DND-41 (cell line): Measurements from ENCODE around the gene RNF151.
A peak's percentile ranks its signal among the peaks of the same experiment; 100 is the strongest.

Experiments used
- ATAC-seq: fragments of 200-7000 bp; cut with Tn5 transposase; 3 replicates; pipeline ENCODE4 v1.9.1; 2021; ENCODE audit warnings: low read depth; ENCODE audit not compliant: insufficient read depth
- DNase-seq: peaks from one replicate; pipeline ENCODE4 v3.0.0-alpha.2; 2020
- H2AFZ ChIP-seq: 2 replicates; pipeline ENCODE4 v1.6.0; 2012; ENCODE audit warnings: low read depth, low read length
- H3K27ac ChIP-seq: 2 replicates; pipeline ENCODE4 v1.5.1; 2012; ENCODE audit warnings: low read length, inconsistent platforms
- H3K27me3 ChIP-seq: fragments of 200-600 bp; sonication (generic); 2 replicates; pipeline ENCODE4 v1.6.0; 2012; ENCODE audit warnings: low read length, mild to moderate bottlenecking, inconsistent platforms; ENCODE audit not compliant: insufficient read depth, poor library complexity
- H3K36me3 ChIP-seq: 2 replicates; pipeline ENCODE4 v1.5.1; 2012; ENCODE audit warnings: low read length, inconsistent platforms; ENCODE audit not compliant: insufficient read depth
- H3K4me1 ChIP-seq: 2 replicates; pipeline ENCODE4 v1.5.1; 2012; ENCODE audit warnings: mild to moderate bottlenecking, low read length; ENCODE audit not compliant: insufficient read depth
- H3K4me2 ChIP-seq: 2 replicates; pipeline ENCODE4 v1.6.0; 2012; ENCODE audit warnings: mild to moderate bottlenecking, moderate library complexity, low read length, inconsistent platforms; ENCODE audit not compliant: insufficient read depth
- H3K4me3 ChIP-seq, 2 experiments: fragments of 200-600 bp in 1 of 2; shearing (Covaris generic) in 1 of 2; 2 replicates each; pipeline ENCODE4 v1.5.1; 2012 to 2016; ENCODE audit warnings: inconsistent platforms in 2 of 2, low read length in 2 of 2, mild to moderate bottlenecking in 2 of 2, low read depth in 1 of 2, moderate library complexity in 1 of 2
- H3K79me2 ChIP-seq: 2 replicates; pipeline ENCODE4 v1.6.0; 2012; ENCODE audit warnings: low read length, inconsistent platforms; ENCODE audit not compliant: insufficient read depth
- H3K9ac ChIP-seq: 2 replicates; pipeline ENCODE4 v1.6.0; 2012; ENCODE audit warnings: low read depth, mild to moderate bottlenecking, inconsistent platforms, low read length, moderate library complexity
- H3K9me3 ChIP-seq: 2 replicates; pipeline ENCODE4 v1.5.1; 2012; ENCODE audit warnings: low read length, moderate library complexity, mild to moderate bottlenecking, inconsistent platforms; ENCODE audit not compliant: insufficient read depth, severe bottlenecking
- H4K20me1 ChIP-seq: 2 replicates; pipeline ENCODE4 v1.6.0; 2012; ENCODE audit warnings: low read length; ENCODE audit not compliant: insufficient read depth
- CTCF ChIP-seq: IDR thresholded peaks from 2 replicates; pipeline ENCODE4 v1.5.1; 2012; ENCODE audit warnings: borderline replicate concordance, low read length, moderate library complexity, mild to moderate bottlenecking; ENCODE audit not compliant: poor library complexity, severe bottlenecking; ENCODE audit errors: extremely low read depth
- EZH2 ChIP-seq: IDR thresholded peaks from 3 replicates; pipeline ENCODE4 v1.6.1; 2012; ENCODE audit warnings: borderline replicate concordance, low read depth, mild to moderate bottlenecking, moderate library complexity, low read length, inconsistent platforms; ENCODE audit not compliant: severe bottlenecking

The RNF151 gene

GRCh38 chr16:1929105-1929504 is 37.6 kb upstream of the RNF151 start:
- peak overlapping the region; percentile 61 for H3K9ac ChIP-seq
- peak; percentile 53 for ATAC-seq
- peak overlapping the region; percentile 28 to 62; a peak in 3 of 4 replicates for H3K4me3 ChIP-seq

GRCh38 chr16:1929578-1930337 is 36.9 kb upstream of the RNF151 start:
- peak overlapping the region; percentile 61 for H3K9ac ChIP-seq
- no peak for TF ChIP-seq EZH2
- peak; percentile 99 for TF ChIP-seq CTCF
- no peaks in the 10 kb centered on the region for H3K36me3 ChIP-seq
- no peaks in the 10 kb centered on the region for H3K79me2 ChIP-seq
- no peaks in the 10 kb centered on the region for H4K20me1 ChIP-seq
- no peaks in the 10 kb centered on the region for H3K27me3 ChIP-seq
- H3K4me1 ChIP-seq = peaks cover 12% of the 10 kb centered on the region
- H2AFZ ChIP-seq = peak overlapping the region; percentile 95
- H3K4me3 ChIP-seq = peak overlapping the region; percentile 28 to 62; a peak in 3 of 4 replicates
- H3K9me3 ChIP-seq = no peaks in the 10 kb centered on the region
- ATAC-seq = peak; percentile 93
- H3K4me2 ChIP-seq = peak overlapping the region; percentile 63
- peak; percentile 91 for DNase-seq
- H3K27ac ChIP-seq = peak overlapping the region; percentile 65; the same call in 1 of the 2 replicates

More at GRCh38 chr16:1929105-1929504, 37.6 kb upstream of the RNF151 start:
- peak; percentile 41 for DNase-seq
- TF ChIP-seq CTCF (no peak), EZH2 (no peak)
- Histone ChIP-seq H3K9me3 (no peaks in the 10 kb centered on the region), H3K79me2 (no peaks in the 10 kb centered on the region), H3K4me2 (peak overlapping the region; percentile 63), H3K36me3 (no peaks in the 10 kb centered on the region), H3K27ac (peak overlapping the region; percentile 65), H4K20me1 (no peaks in the 10 kb centered on the region), H3K4me1 (peaks cover 12% of the 10 kb centered on the region), H3K27me3 (no peaks in the 10 kb centered on the region), H2AFZ (peak overlapping the region; percentile 74)

GRCh38 chr16:1930338-1930720 is 36.3 kb upstream of the RNF151 start:
- H3K36me3 ChIP-seq = no peaks in the 10 kb centered on the region
- TF ChIP-seq EZH2 = no peak
- TF ChIP-seq CTCF = no peak
- peak overlapping the region; percentile 61 for H3K9ac ChIP-seq
- no peaks in the 10 kb centered on the region for H3K9me3 ChIP-seq
- ATAC-seq (no peak), DNase-seq (no peak)
- H2AFZ ChIP-seq = peak overlapping the region; percentile 95
- peaks cover 12% of the 10 kb centered on the region for H3K4me1 ChIP-seq
- no peaks in the 10 kb centered on the region for H3K79me2 ChIP-seq
- no peaks in the 10 kb centered on the region for H4K20me1 ChIP-seq
- H3K4me2 ChIP-seq = peak overlapping the region; percentile 63; the same call in 1 of the 2 replicates
- H3K27ac ChIP-seq = no peak overlapping the region
- H3K27me3 ChIP-seq = no peaks in the 10 kb centered on the region
- H3K4me3 ChIP-seq = no peak overlapping the region
